Measurements from ENCODE around the gene CEP126. TPM values are rescaled to one million over a fixed set of nuclear protein-coding genes. Genes with fewer than 3 reads are reported as not detected.

The CEP126 gene
- total and polyA plus RNA-seq, 3 donors from 2014 or later = 11.2 to 18.6 (median 14.8) TPM

- no peaks in the 10 kb centered on the region for H3K27me3 ChIP-seq
- H3K4me3 ChIP-seq = no peak overlapping the region
- DNase-seq = no peak
- H3K4me1 ChIP-seq = no peaks in the 10 kb centered on the region
- no peak for TF ChIP-seq POLR2A (IDR thresholded peaks at IDR 0.05)
- TF ChIP-seq CTCF (IDR thresholded peaks at IDR 0.05) = no peak
- H3K36me3 ChIP-seq (ENCODE audit: low read depth, missing control alignments) = no peaks in the 10 kb centered on the region
- H3K9me3 ChIP-seq = no peaks in the 10 kb centered on the region
- no peak overlapping the region for H3K27ac ChIP-seq
- intact Hi-C loops (cut with DNase I; ENCODE audit: low total_unique reads) = loop anchor here (10.0 kb wide), 1 partner anchor 139 kb away; no protein-coding TSS in a partner anchor
Measured at GRCh38 chr11:102004220-102004619, 89.4 kb downstream of the CEP126 start.

- Histone ChIP-seq H3K27me3 (no peaks in the 10 kb centered on the region), H3K4me1 (no peaks in the 10 kb centered on the region), H3K4me3 (no peak overlapping the region), H3K36me3 (ENCODE audit: low read depth, missing control alignments) (no peaks in the 10 kb centered on the region), H3K9me3 (no peaks in the 10 kb centered on the region), H3K27ac (no peak overlapping the region)
- WGBS, 2 donors = 78 to 92% methylated on average over 4 of the region's 4 CpGs
- intact Hi-C loops (cut with DNase I; ENCODE audit: low total_unique reads) = loop anchor here (10.0 kb wide), 1 partner anchor 141 kb away; no protein-coding TSS in a partner anchor
- TF ChIP-seq CTCF (IDR thresholded peaks at IDR 0.05) (no peak), POLR2A (IDR thresholded peaks at IDR 0.05) (no peak)
- no peak for DNase-seq
Measured at GRCh38 chr11:102005306-102005705, 90.5 kb downstream of the CEP126 start.

- H3K4me1 ChIP-seq = no peaks in the 10 kb centered on the region
- H3K27me3 ChIP-seq = no peaks in the 10 kb centered on the region
- no peak overlapping the region for H3K4me3 ChIP-seq
- H3K27ac ChIP-seq = no peak overlapping the region
- intact Hi-C loops (cut with DNase I; ENCODE audit: low total_unique reads) = loop anchor here (10.0 kb wide), 1 partner anchor 142 kb away; no protein-coding TSS in a partner anchor
- H3K9me3 ChIP-seq = no peaks in the 10 kb centered on the region
- 94 to 95% methylated on average over 7 of the region's 7 CpGs for WGBS, 2 donors
- no peaks in the 10 kb centered on the region for H3K36me3 ChIP-seq (ENCODE audit: low read depth, missing control alignments)
- TF ChIP-seq POLR2A (IDR thresholded peaks at IDR 0.05) = no peak
- no peak for TF ChIP-seq CTCF (IDR thresholded peaks at IDR 0.05)
- DNase-seq = no peak
Measured at GRCh38 chr11:102006835-102007566, 92.2 kb downstream of the CEP126 start.

- Histone ChIP-seq H3K36me3 (ENCODE audit: low read depth, missing control alignments) (no peaks in the 10 kb centered on the region), H3K4me1 (no peaks in the 10 kb centered on the region), H3K27me3 (no peaks in the 10 kb centered on the region), H3K27ac (no peak overlapping the region), H3K9me3 (no peaks in the 10 kb centered on the region), H3K4me3 (no peak overlapping the region)
- intact Hi-C loops (cut with DNase I; ENCODE audit: low total_unique reads) = loop anchor here (10.0 kb wide), 1 partner anchor 143 kb away; no protein-coding TSS in a partner anchor
- no peak for DNase-seq
- 33 to 46% methylated on average over 4 of the region's 4 CpGs for WGBS, 2 donors
- peak in 2 of 3 experiments; percentile 22 to 74 for TF ChIP-seq CTCF (IDR thresholded peaks at IDR 0.05)
- no peak for TF ChIP-seq POLR2A (IDR thresholded peaks at IDR 0.05)
Measured at GRCh38 chr11:102007567-102008437, 93.0 kb downstream of the CEP126 start.

All from testis (tissue), 3 donors.